HG03439 (cell line): ENCODE results near the gene ELMO3.

Experiments used
- ATAC-seq: cut with Tn5 transposase; IDR thresholded peaks from one replicate; pipeline ENCODE4 v1.9.1; 2021; ENCODE audit warnings: mild to moderate bottlenecking, moderate library complexity; ENCODE audit not compliant: unreplicated experiment

The ELMO3 gene

GRCh38 chr16:67163164-67163998, 35.5 kb upstream of the ELMO3 start:
- no peak for ATAC-seq

- no peak for ATAC-seq
These were observed 34.9 kb upstream of the ELMO3 start for GRCh38 chr16:67163999-67164558.

GRCh38 chr16:67164599-67165061, 34.3 kb upstream of the ELMO3 start, which contains the start of gene HSF4:
Gene HSF4 (plus strand): TSS chr16:67164745. CDS start chr16:67164812, 67 bp downstream.
- no peak for ATAC-seq

GRCh38 chr16:67165121-67166078, 33.5 kb upstream of the ELMO3 start:
- ATAC-seq, result no peak

- ATAC-seq, result no peak
These were observed 32.8 kb upstream of the ELMO3 start for GRCh38 chr16:67166110-67166547.

GRCh38 chr16:67166598-67167168, 32.2 kb upstream of the ELMO3 start:
- ATAC-seq, result no peak

GRCh38 chr16:67167588-67167987, 31.3 kb upstream of the ELMO3 start:
- ATAC-seq, result no peak

- ATAC-seq, result no peak
These were observed 29.9 kb upstream of the ELMO3 start for GRCh38 chr16:67169011-67169451.

GRCh38 chr16:67169642-67170167, 29.2 kb upstream of the ELMO3 start:
- ATAC-seq, result no peak

GRCh38 chr16:67170168-67170948, 28.6 kb upstream of the ELMO3 start, which contains the start of gene NOL3:
Gene NOL3 (plus strand): TSS chr16:67170538.
- ATAC-seq, result peak; percentile 45

GRCh38 chr16:67170949-67171649, 27.8 kb upstream of the ELMO3 start:
- ATAC-seq, result no peak

GRCh38 chr16:67173323-67173722, 25.6 kb upstream of the ELMO3 start:
- ATAC-seq, result no peak

GRCh38 chr16:67173808-67174705, 24.9 kb upstream of the ELMO3 start:
- ATAC-seq, result peak; percentile 43

- ATAC-seq, result no peak
These were observed 24.2 kb upstream of the ELMO3 start for GRCh38 chr16:67174706-67175231.

- no peak for ATAC-seq
These were observed 22.3 kb upstream of the ELMO3 start for GRCh38 chr16:67176662-67177061.

GRCh38 chr16:67177743-67178699, 20.9 kb upstream of the ELMO3 start:
- ATAC-seq, result no peak
